ENCODE measurements around the gene MPZL3.

MPZL3 gene

DNA sequence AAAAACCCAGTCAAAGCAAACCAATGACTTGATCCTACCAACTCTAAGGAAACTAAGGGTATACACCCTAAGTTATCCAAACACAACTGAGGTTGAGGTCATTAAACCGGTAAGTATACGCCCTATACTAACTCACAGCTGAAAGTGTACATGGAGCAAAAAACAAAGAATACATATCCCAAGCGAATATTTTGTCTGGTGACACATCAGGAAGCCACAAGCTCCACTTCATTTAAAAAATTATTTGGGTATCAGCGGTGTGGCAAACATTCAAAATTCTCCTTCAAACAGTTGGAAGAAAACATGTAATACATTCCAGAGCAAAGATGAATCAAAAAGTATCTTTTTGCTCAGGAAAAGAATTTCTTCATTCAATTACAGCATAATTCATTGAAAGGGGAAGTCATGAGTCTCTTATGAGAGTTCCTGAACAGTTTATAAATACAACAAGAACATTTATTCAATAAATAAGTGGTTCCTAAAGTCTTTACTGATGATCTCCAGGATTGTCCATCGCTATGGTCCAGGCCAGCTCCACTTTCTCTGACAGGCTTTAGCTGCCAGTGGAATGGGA is 22.8 kb downstream of the MPZL3 start:
- DNase-seq: no peak
- H3K9me3 ChIP-seq: no peaks in the 10 kb centered on the region
- no peak for TF ChIP-seq CTCF (IDR thresholded peaks at IDR 0.05; ENCODE audit: low read depth, low read length)
- H3K27me3 ChIP-seq: peaks cover 51% of the 10 kb centered on the region
- no peak overlapping the region for H3K4me3 ChIP-seq (ENCODE audit: low read depth, low read length)
- no peaks in the 10 kb centered on the region for H3K4me1 ChIP-seq
- no peaks in the 10 kb centered on the region for H3K36me3 ChIP-seq

- Histone ChIP-seq H3K36me3 (no peaks in the 10 kb centered on the region), H3K27me3 (peaks cover 58% of the 10 kb centered on the region), H3K4me3 (ENCODE audit: low read depth, low read length) (no peak overlapping the region), H3K9me3 (no peaks in the 10 kb centered on the region), H3K4me1 (no peaks in the 10 kb centered on the region)
- no peak for DNase-seq
- no peak for TF ChIP-seq CTCF (IDR thresholded peaks at IDR 0.05; ENCODE audit: low read depth, low read length)
Observed at GRCh38 chr11:118227865-118228785, 24.0 kb downstream of the MPZL3 start.

DNA sequence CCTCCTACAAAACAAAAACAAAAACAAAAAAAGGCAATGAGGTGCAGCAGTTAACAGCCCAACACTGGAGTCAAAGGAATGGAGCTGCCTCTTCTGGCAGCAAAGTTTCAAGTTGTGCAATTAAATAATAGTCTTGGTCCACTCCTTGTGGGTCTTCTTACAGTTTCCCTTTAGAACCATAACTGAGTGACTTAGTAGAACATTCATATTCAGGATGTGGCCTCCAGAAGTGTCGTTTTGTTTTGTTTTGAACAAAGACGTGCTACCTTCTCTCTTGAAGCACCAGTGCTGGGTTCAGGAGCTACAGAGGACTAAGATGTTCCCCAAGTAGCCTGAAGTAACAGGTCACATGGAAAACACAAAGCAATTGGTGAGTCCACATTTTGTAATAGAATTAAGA is 25.4 kb downstream of the MPZL3 start:
- no peak for DNase-seq
- Histone ChIP-seq H3K27me3 (peaks cover 70% of the 10 kb centered on the region), H3K9me3 (no peaks in the 10 kb centered on the region), H3K4me1 (no peaks in the 10 kb centered on the region), H3K36me3 (no peaks in the 10 kb centered on the region), H3K4me3 (ENCODE audit: low read depth, low read length) (no peak overlapping the region)
- TF ChIP-seq CTCF (IDR thresholded peaks at IDR 0.05; ENCODE audit: low read depth, low read length): no peak

GRCh38 chr11:118226296-118226695 is 25.9 kb downstream of the MPZL3 start:
- H3K4me1 ChIP-seq: no peaks in the 10 kb centered on the region
- DNase-seq: no peak
- no peak for TF ChIP-seq CTCF (IDR thresholded peaks at IDR 0.05; ENCODE audit: low read depth, low read length)

DNA sequence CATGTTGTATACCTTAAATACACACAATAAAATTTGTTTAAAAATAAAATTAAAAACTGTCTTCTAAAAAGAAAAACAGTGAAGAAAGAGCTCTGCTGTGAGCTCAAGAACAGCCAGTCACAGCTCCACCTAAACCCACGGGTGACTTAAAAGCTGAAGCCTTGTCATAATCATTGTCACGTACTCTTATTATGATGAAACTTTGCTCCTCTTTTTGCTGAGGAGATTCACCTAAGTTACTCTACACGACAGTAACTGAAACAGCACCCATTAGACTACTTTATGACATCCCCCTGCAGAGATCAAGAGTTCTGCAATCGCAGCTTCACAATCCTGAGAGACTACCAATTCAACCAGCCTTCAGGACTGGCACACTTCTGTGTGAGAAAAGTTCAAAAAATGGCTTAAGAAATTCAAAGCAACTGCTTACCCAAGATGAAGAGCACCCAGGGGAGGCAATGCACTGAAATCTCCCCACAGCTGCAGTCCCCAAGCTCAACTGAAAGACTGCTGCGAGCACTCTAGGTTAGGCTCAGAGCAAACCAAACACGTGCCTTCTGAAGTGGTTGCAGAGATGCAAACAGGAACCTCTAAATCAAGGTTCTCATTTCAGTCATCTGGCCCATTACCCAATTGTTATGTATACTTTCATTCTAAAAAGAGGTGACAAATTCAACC is 27.5 kb downstream of the MPZL3 start, which contains the start of gene JAML:
Gene JAML, minus strand, starts transcription at position 501 of the 678 bp plus-strand sequence. CDS start 10,145 bp downstream, outside the sequence.
- Histone ChIP-seq H3K4me3 (ENCODE audit: low read depth, low read length) (no peak within 1 kb of the TSS), H3K9me3 (no peaks in the 10 kb centered on the region), H3K4me1 (no peaks in the 10 kb centered on the region), H3K36me3 (no peaks in the 10 kb centered on the region), H3K27me3 (peaks cover 86% of the 10 kb centered on the region)
- DNase-seq: no peak
- no peak for TF ChIP-seq CTCF (IDR thresholded peaks at IDR 0.05; ENCODE audit: low read depth, low read length)

More at GRCh38 chr11:118226296-118226695, 25.9 kb downstream of the MPZL3 start:
- peaks cover 75% of the 10 kb centered on the region for H3K27me3 ChIP-seq
- no peaks in the 10 kb centered on the region for H3K9me3 ChIP-seq
- no peak overlapping the region for H3K4me3 ChIP-seq (ENCODE audit: low read depth, low read length)
- no peaks in the 10 kb centered on the region for H3K36me3 ChIP-seq
